ENCODE results near the gene C1QB. TPM values are rescaled to one million over a fixed set of nuclear protein-coding genes. Genes with fewer than 3 reads are reported as not detected.

Gene C1QB
- 100 to 1,000 TPM in 2 of 3 donors, 10 to 100 TPM in 1; 56.6 to 288 (median 253) TPM for polyA plus RNA-seq

GRCh38 chr1:22652881-22653316 is at the start of gene C1QB:
C1QB (plus strand) TSS chr1:22653236; CDS start chr1:22659463, 6,227 bp downstream.
- WGBS, 3 donors, result 73 to 88% (median 76%) methylated on average over 12 to 13 of the region's 13 CpGs
- no peak within 1 kb of the TSS for H3K27ac ChIP-seq (ENCODE audit: low read depth, low read length)

- 43 to 50% (median 46%) methylated on average over 4 of the region's 4 CpGs for WGBS, 3 donors
- no peak overlapping the region for H3K27ac ChIP-seq (ENCODE audit: low read depth, low read length)
These were observed 46.9 kb upstream of the C1QB start for GRCh38 chr1:22606161-22606560.

GRCh38 chr1:22607154-22607553 is 45.9 kb upstream of the C1QB start:
- WGBS, 3 donors, result 10 to 16% (median 11%) methylated on average over 10 of the region's 10 CpGs
- H3K27ac ChIP-seq (ENCODE audit: low read depth, low read length), result no peak overlapping the region

GRCh38 chr1:22608361-22608760 is 44.7 kb upstream of the C1QB start:
- no peak overlapping the region for H3K27ac ChIP-seq (ENCODE audit: low read depth, low read length)
- WGBS, 3 donors, result 46 to 58% (median 57%) methylated on average over 3 of the region's 3 CpGs

- 16 to 23% (median 20%) methylated on average over 6 of the region's 6 CpGs for WGBS, 3 donors
These were observed 43.7 kb upstream of the C1QB start for GRCh38 chr1:22609291-22609690.

GRCh38 chr1:22611530-22611947 is 41.5 kb upstream of the C1QB start:
- H3K27ac ChIP-seq (ENCODE audit: low read depth, low read length), result no peak overlapping the region
- 19 to 22% (median 20%) methylated on average over 7 of the region's 7 CpGs for WGBS, 3 donors

More at GRCh38 chr1:22609291-22609690, 43.7 kb upstream of the C1QB start:
- H3K27ac ChIP-seq (ENCODE audit: low read depth, low read length), result no peak overlapping the region

- 39 to 48% (median 43%) methylated on average over 12 of the region's 12 CpGs for WGBS, 3 donors
- no peak overlapping the region for H3K27ac ChIP-seq (ENCODE audit: low read depth, low read length)
These were observed 40.1 kb upstream of the C1QB start for GRCh38 chr1:22612671-22613571.

- no peak overlapping the region for H3K27ac ChIP-seq (ENCODE audit: low read depth, low read length)
- WGBS, 3 donors, result 52 to 64% (median 61%) methylated on average over 5 of the region's 5 CpGs
These were observed 39.5 kb upstream of the C1QB start for GRCh38 chr1:22613572-22613918.

- H3K27ac ChIP-seq (ENCODE audit: low read depth, low read length), result no peak overlapping the region
- 45 to 57% (median 49%) methylated on average over 10 to 12 of the region's 12 CpGs for WGBS, 3 donors
These were observed 39.1 kb upstream of the C1QB start for GRCh38 chr1:22613951-22614350.

- H3K27ac ChIP-seq (ENCODE audit: low read depth, low read length), result no peak overlapping the region
- 55 to 77% (median 74%) methylated on average over 2 of the region's 2 CpGs for WGBS, 3 donors
These were observed 37.1 kb upstream of the C1QB start for GRCh38 chr1:22615886-22616285.

GRCh38 chr1:22616571-22616970 is 36.5 kb upstream of the C1QB start:
- H3K27ac ChIP-seq (ENCODE audit: low read depth, low read length), result no peak overlapping the region
- 48 to 58% (median 52%) methylated on average over 11 of the region's 11 CpGs for WGBS, 3 donors

GRCh38 chr1:22618056-22618455 is 35.0 kb upstream of the C1QB start:
- WGBS, 3 donors, result 23 to 43% (median 41%) methylated on average over 16 of the region's 16 CpGs
- no peak overlapping the region for H3K27ac ChIP-seq (ENCODE audit: low read depth, low read length)

- 58 to 77% (median 71%) methylated on average over 7 of the region's 7 CpGs for WGBS, 3 donors
- H3K27ac ChIP-seq (ENCODE audit: low read depth, low read length), result no peak overlapping the region
These were observed 33.8 kb upstream of the C1QB start for GRCh38 chr1:22619252-22619651.

- no peak overlapping the region for H3K27ac ChIP-seq (ENCODE audit: low read depth, low read length)
- WGBS, 3 donors, result 42 to 45% (median 42%) methylated on average over 12 of the region's 12 CpGs
These were observed 33.2 kb upstream of the C1QB start for GRCh38 chr1:22619798-22620197.

- no peak overlapping the region for H3K27ac ChIP-seq (ENCODE audit: low read depth, low read length)
- 52 to 65% (median 52%) methylated on average over 4 of the region's 4 CpGs for WGBS, 3 donors
These were observed 31.3 kb upstream of the C1QB start for GRCh38 chr1:22621761-22622160.

- 36 to 44% (median 38%) methylated on average over 9 of the region's 9 CpGs for WGBS, 3 donors
- no peak overlapping the region for H3K27ac ChIP-seq (ENCODE audit: low read depth, low read length)
These were observed 27.6 kb upstream of the C1QB start for GRCh38 chr1:22625262-22625925.

GRCh38 chr1:22626237-22627157 is 26.5 kb upstream of the C1QB start:
- no peak overlapping the region for H3K27ac ChIP-seq (ENCODE audit: low read depth, low read length)
- WGBS, 3 donors, result 19 to 36% (median 24%) methylated on average over 20 of the region's 20 CpGs

- H3K27ac ChIP-seq (ENCODE audit: low read depth, low read length), result no peak overlapping the region
- 53 to 61% (median 55%) methylated on average over 5 of the region's 5 CpGs for WGBS, 3 donors
These were observed 25.7 kb upstream of the C1QB start for GRCh38 chr1:22627331-22627730.

All from adipose tissue (tissue), 3 donors.